ENCODE data around the gene COQ9. TPM values are rescaled to one million over a fixed set of nuclear protein-coding genes. Genes with fewer than 3 reads are reported as not detected.

The COQ9 gene
- total and polyA plus RNA-seq, 2 of the 4 experiments (the other 2 are of a cell fraction), result 57.9 to 58.5 TPM

- H3K9me1 ChIP-seq (ENCODE audit: insufficient read depth, low read length), result no peaks in the 10 kb centered on the region
- in situ Hi-C loops (cut with MboI; ENCODE audit: low sequenced_read_pairs), result loop anchor here (10.0 kb wide), 1 partner anchor 328 kb away; no protein-coding TSS in a partner anchor
Measured at GRCh38 chr16:57412584-57412983, 34.7 kb upstream of the COQ9 start.

More at GRCh38 chr16:57412584-57412983, 34.7 kb upstream of the COQ9 start:
- ATAC-seq (ENCODE audit: low read depth), result no peak
- no peak overlapping the region for H4K8ac ChIP-seq (ENCODE audit: low read depth in 2 of 2, low read length in 2 of 2)
- no peak overlapping the region for H3K14ac ChIP-seq (replicated peaks; ENCODE audit: low read depth, low read length)
- no peak overlapping the region for H3K4me2 ChIP-seq (ENCODE audit: low read depth, low read length)
- dilution Hi-C loops (cut with HindIII; ENCODE audit: low sequenced_read_pairs, unreplicated experiment), result no loop called here
- CTCF ChIA-PET, result interaction anchor here (1.8 kb wide), 1 partner anchor 10 kb away, joined by 4 read pairs; no protein-coding TSS in a partner anchor
- H2AK5ac ChIP-seq (ENCODE audit: low read depth, low read length), result no peak overlapping the region
- TF ChIP-seq RCOR1 (IDR thresholded peaks at IDR 0.05; ENCODE audit: insufficient replicate concordance, low read length) (no peak), RAD21 (IDR thresholded peaks at IDR 0.05; ENCODE audit: low read length) (no peak), MAZ (IDR thresholded peaks at IDR 0.05; ENCODE audit: borderline replicate concordance, low read depth, low read length) (no peak), RFX5 (IDR thresholded peaks at IDR 0.05; ENCODE audit: low read depth, low read length) (no peak), BHLHE40 (IDR thresholded peaks at IDR 0.05; ENCODE audit: low read depth, low read length) (no peak), SMC3 (IDR thresholded peaks at IDR 0.05; ENCODE audit: low read depth, low read length) (no peak)
- TF ChIP-seq, protein P1, sequence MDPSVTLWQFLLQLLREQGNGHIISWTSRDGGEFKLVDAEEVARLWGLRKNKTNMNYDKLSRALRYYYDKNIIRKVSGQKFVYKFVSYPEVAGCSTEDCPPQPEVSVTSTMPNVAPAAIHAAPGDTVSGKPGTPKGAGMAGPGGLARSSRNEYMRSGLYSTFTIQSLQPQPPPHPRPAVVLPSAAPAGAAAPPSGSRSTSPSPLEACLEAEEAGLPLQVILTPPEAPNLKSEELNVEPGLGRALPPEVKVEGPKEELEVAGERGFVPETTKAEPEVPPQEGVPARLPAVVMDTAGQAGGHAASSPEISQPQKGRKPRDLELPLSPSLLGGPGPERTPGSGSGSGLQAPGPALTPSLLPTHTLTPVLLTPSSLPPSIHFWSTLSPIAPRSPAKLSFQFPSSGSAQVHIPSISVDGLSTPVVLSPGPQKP (IDR thresholded peaks at IDR 0.05; ENCODE audit: borderline replicate concordance, low read depth, low read length), result no peak
- no peaks in the 10 kb centered on the region for H3K36me3 ChIP-seq (ENCODE audit: control insufficient read depth, insufficient read depth, low read length)
- no peak overlapping the region for H3K9ac ChIP-seq (ENCODE audit: low read depth, low read length)
- H2BK5ac ChIP-seq (ENCODE audit: low read depth, low read length, poor library complexity, severe bottlenecking), result no peak overlapping the region
- POLR2A ChIA-PET (ENCODE audit: unreplicated experiment), result interaction anchor here (0.6 kb wide), 1 partner anchor 98 kb away, joined by 3 read pairs; no protein-coding TSS in a partner anchor
- no peak overlapping the region for H4K91ac ChIP-seq (ENCODE audit: insufficient read depth, low read depth, low read length)
- H2AFZ ChIP-seq (replicated peaks; ENCODE audit: low read length, poor library complexity), result no peak overlapping the region
- no peak overlapping the region for H2BK120ac ChIP-seq (ENCODE audit: low read depth, low read length)
- H3K27ac ChIP-seq (ENCODE audit: insufficient read depth, low read length), result no peak overlapping the region
- no TSS peak for BruUV-seq (replicated peaks)
- peaks cover 45% of the 10 kb centered on the region for H3K27me3 ChIP-seq (ENCODE audit: control insufficient read depth, insufficient read depth, low read length)
- H3K4me3 ChIP-seq (ENCODE audit: insufficient read depth, low read depth, low read length), result no peak overlapping the region
- no peaks in the 10 kb centered on the region for H4K20me1 ChIP-seq (ENCODE audit: insufficient read depth, low read length)
- no peak for DNase-seq
- H2AK9ac ChIP-seq (replicated peaks; ENCODE audit: low read depth, low read length, poor library complexity), result no peak overlapping the region
- H3K18ac ChIP-seq (ENCODE audit: low read depth, low read length), result no peak overlapping the region
- no peak overlapping the region for H2BK15ac ChIP-seq (ENCODE audit: low read depth, low read length)
- no peak overlapping the region for H2BK20ac ChIP-seq (ENCODE audit: low read depth, low read length)
- 86% methylated on average over 5 of the region's 9 CpGs; no CpG with 5 or more reads in 1 of the 2 experiments for WGBS, 2 experiments (ENCODE audit: extremely low coverage in 2 of 2, insufficient read length in 1 of 2)
- no peak overlapping the region for H3K4ac ChIP-seq (ENCODE audit: low read depth, low read length)
- H3K56ac ChIP-seq (ENCODE audit: extremely low read depth, insufficient read depth, low read length), result no peak overlapping the region
- no peaks in the 10 kb centered on the region for H3K9me3 ChIP-seq (ENCODE audit: control insufficient read depth, insufficient read depth, low read length)
- no peak overlapping the region for H3K23ac ChIP-seq (ENCODE audit: low read depth, low read length)
- H3K79me1 ChIP-seq (ENCODE audit: low read depth in 1 of 2, low read length in 2 of 2), result no peaks in the 10 kb centered on the region
- intact Hi-C loops (cut with micrococcal nuclease), result no loop called here
- peaks cover 1% of the 10 kb centered on the region; the same call in 1 of the 2 replicates for H3K4me1 ChIP-seq (ENCODE audit: control insufficient read depth, insufficient read depth, low read length)
- no peak overlapping the region for H4K5ac ChIP-seq (ENCODE audit: low read depth, low read length)
